ENCODE data around the gene CNTFR. TPM values are rescaled to one million over a fixed set of nuclear protein-coding genes. Genes with fewer than 3 reads are reported as not detected.

Gene CNTFR
- total RNA-seq, 1 donor from 2014 or later: 3.1 TPM

- no peak for DNase-seq (ENCODE audit: low spot score)
- peaks cover 34% of the 10 kb centered on the region for H3K27me3 Mint-ChIP-seq (ENCODE audit: unreplicated experiment)
- peak overlapping the region; percentile 29 for H3K4me3 Mint-ChIP-seq (ENCODE audit: unreplicated experiment)
- no peak overlapping the region for H3K27ac Mint-ChIP-seq (ENCODE audit: unreplicated experiment)
- TF ChIP-seq CTCF (IDR thresholded peaks at IDR 0.05; ENCODE audit: unreplicated experiment): no peak
- H3K36me3 Mint-ChIP-seq (ENCODE audit: low read depth, unreplicated experiment): peaks cover 14% of the 10 kb centered on the region
- no peaks in the 10 kb centered on the region for H3K9me3 Mint-ChIP-seq (ENCODE audit: unreplicated experiment)
- H3K4me1 Mint-ChIP-seq (ENCODE audit: unreplicated experiment): peaks cover 21% of the 10 kb centered on the region
These were observed 2.7 kb upstream of the CNTFR start for GRCh38 chr9:34591917-34592866.

GRCh38 chr9:34591248-34591916 is 1.9 kb upstream of the CNTFR start:
- H3K27me3 Mint-ChIP-seq (ENCODE audit: unreplicated experiment): peaks cover 41% of the 10 kb centered on the region
- DNase-seq (ENCODE audit: low spot score): peak; percentile 96
- H3K4me3 Mint-ChIP-seq (ENCODE audit: unreplicated experiment): no peak overlapping the region
- peaks cover 14% of the 10 kb centered on the region for H3K36me3 Mint-ChIP-seq (ENCODE audit: low read depth, unreplicated experiment)
- H3K27ac Mint-ChIP-seq (ENCODE audit: unreplicated experiment): no peak overlapping the region
- H3K4me1 Mint-ChIP-seq (ENCODE audit: unreplicated experiment): peaks cover 21% of the 10 kb centered on the region
- peak; percentile 90 for TF ChIP-seq CTCF (IDR thresholded peaks at IDR 0.05; ENCODE audit: unreplicated experiment)
- H3K9me3 Mint-ChIP-seq (ENCODE audit: unreplicated experiment): no peaks in the 10 kb centered on the region

- TF ChIP-seq CTCF (IDR thresholded peaks at IDR 0.05; ENCODE audit: unreplicated experiment): no peak
- H3K36me3 Mint-ChIP-seq (ENCODE audit: low read depth, unreplicated experiment): peaks cover 14% of the 10 kb centered on the region
- H3K9me3 Mint-ChIP-seq (ENCODE audit: unreplicated experiment): no peaks in the 10 kb centered on the region
- peaks cover 17% of the 10 kb centered on the region for H3K4me1 Mint-ChIP-seq (ENCODE audit: unreplicated experiment)
- no peak for DNase-seq (ENCODE audit: low spot score)
- peaks cover 41% of the 10 kb centered on the region for H3K27me3 Mint-ChIP-seq (ENCODE audit: unreplicated experiment)
- H3K27ac Mint-ChIP-seq (ENCODE audit: unreplicated experiment): no peak overlapping the region
- peak overlapping the region; percentile 47 for H3K4me3 Mint-ChIP-seq (ENCODE audit: unreplicated experiment)
These were observed 1.1 kb upstream of the CNTFR start for GRCh38 chr9:34590381-34591247.

- peaks cover 17% of the 10 kb centered on the region for H3K4me1 Mint-ChIP-seq (ENCODE audit: unreplicated experiment)
- H3K27me3 Mint-ChIP-seq (ENCODE audit: unreplicated experiment): peaks cover 43% of the 10 kb centered on the region
- peak overlapping the region; percentile 65 for H3K4me3 Mint-ChIP-seq (ENCODE audit: unreplicated experiment)
- no peaks in the 10 kb centered on the region for H3K9me3 Mint-ChIP-seq (ENCODE audit: unreplicated experiment)
- no peak overlapping the region for H3K27ac Mint-ChIP-seq (ENCODE audit: unreplicated experiment)
- TF ChIP-seq CTCF (IDR thresholded peaks at IDR 0.05; ENCODE audit: unreplicated experiment): no peak
- H3K36me3 Mint-ChIP-seq (ENCODE audit: low read depth, unreplicated experiment): peaks cover 14% of the 10 kb centered on the region
- DNase-seq (ENCODE audit: low spot score): no peak
These were observed 571 bp downstream of the CNTFR start for GRCh38 chr9:34588671-34589635.
